Right lobe of liver (tissue), 6 donors: ENCODE results near the gene DUSP22. TPM values are rescaled to one million over a fixed set of nuclear protein-coding genes. Genes with fewer than 3 reads are reported as not detected.

Experiments used
- ATAC-seq, 4 donors: fragments of 200-7000 bp; cut with Tn5 transposase; one replicate each; pipeline ENCODE4 v1.9.1; 2020; ENCODE audit warnings: mild to moderate bottlenecking in 4 of 4, moderate library complexity in 4 of 4
- DNase-seq, 3 donors: peaks; one replicate each; pipeline ENCODE4 v3.0.0-alpha.2; 2020
- H3K27ac ChIP-seq, 3 donors: fragments of 200-600 bp; one replicate each; pipeline ENCODE4 v1.8.0; 2022
- H3K27me3 ChIP-seq, 2 donors: fragments of 200-600 bp; one replicate each; pipeline ENCODE4 v1.8.0; 2022
- H3K36me3 ChIP-seq, 4 donors: fragments of 200-600 bp; sonication (generic) in 1 of 4; one replicate each; pipeline versions ENCODE4 v1.5.1 to v1.8.0; 2017 to 2022; ENCODE audit warnings: control low read depth in 1 of 4
- H3K4me1 ChIP-seq, 4 donors: fragments of 200-600 bp; sonication (generic) in 1 of 4; one replicate each; pipeline versions ENCODE4 v1.5.1 to v1.8.0; 2017 to 2022; ENCODE audit warnings: control low read depth in 1 of 4
- H3K4me3 ChIP-seq, 3 donors: fragments of 200-600 bp; one replicate each; pipeline ENCODE4 v1.8.0; 2022
- H3K9me3 ChIP-seq, 4 donors: fragments of 200-600 bp; sonication (generic) in 1 of 4; one replicate each; pipeline versions ENCODE4 v1.5.1 to v1.8.0; 2017 to 2022; ENCODE audit warnings: control low read depth in 1 of 4
- CTCF ChIP-seq, 4 donors: fragments of 200-600 bp in 3 of 4; fragments of 450-650 bp in 1 of 4; IDR thresholded peaks; one replicate each; pipeline versions ENCODE4 v1.5.1 to v1.8.0; 2016 to 2022; ENCODE audit warnings: antibody characterized with exemption in 4 of 4, mild to moderate bottlenecking in 2 of 4
- POLR2A ChIP-seq: fragments of 450-650 bp; IDR thresholded peaks from one replicate; pipeline ENCODE4 v1.6.1; 2017; ENCODE audit warnings: antibody characterized with exemption, mild to moderate bottlenecking
- WGBS: methylation state at CpG from one replicate; pipeline ENCODE4 v1.1.6; 2018; ENCODE audit warnings: low coverage, low lambda C conversion rate; ENCODE audit not compliant: insufficient coverage; ENCODE audit errors: missing lambda C conversion rate; 5-methylcytosine and 5-hydroxymethylcytosine counted together
- intact Hi-C, 2 donors: fragments of 100-400 bp; cut with DNase I; formaldehyde crosslinking; loops; one replicate each; pipeline versions ENCODE4 v1.11.2 to v1.14.1; 2022
- total RNA-seq, 6 experiments: library from RNA; depleted of rRNA in 2 of 6; stranded (reverse); fragments of >200 nt in 2 of 6; fragmentation: NEBNext Ultra II Directional in 3 of 6; extraction: Animal tissue kit (Norgen Biotek cat#: 25700) in 3 of 6; gene quantifications; one replicate each; pipeline versions ENCODE4 v1.1.0 to v1.2.4, GENCODE V29; 2016 to 2023
- donor health status: DM: no; HTN: yes; CAD: no.
- donor health status: DM: no; HTN: no; CAD: no.
- donor health status: DM: no; HTN: no; CAD: no.
- donor health status: DM: no; HTN: yes; CAD: no.
- donor health status: DM: no; HTN: yes; CAD: no.

DUSP22 gene
- total RNA-seq, 6 experiments from 2014 or later = 20.6 to 24.8 (median 21.3) TPM

GRCh38 chr6:318243-318890, 26.1 kb downstream of the DUSP22 start:
- Histone ChIP-seq H3K27me3 (no peaks in the 10 kb centered on the region), H3K27ac (no peak overlapping the region), H3K36me3 (no peaks in the 10 kb centered on the region), H3K9me3 (no peaks in the 10 kb centered on the region), H3K4me3 (no peak overlapping the region), H3K4me1 (peaks cover 0 to 14% (median 0%) of the 10 kb centered on the region in 4 donors)
- TF ChIP-seq POLR2A = no peak
- no peak for TF ChIP-seq CTCF (IDR thresholded peaks at IDR 0.05)
- intact Hi-C loops = no loop called here
- WGBS = 64% methylated on average over 4 of the region's 4 CpGs
- ATAC-seq (no peak), DNase-seq (no peak)

- TF ChIP-seq CTCF (IDR thresholded peaks at IDR 0.05) = no peak
- TF ChIP-seq POLR2A = no peak
- Histone ChIP-seq H3K4me3 (no peak overlapping the region), H3K36me3 (no peaks in the 10 kb centered on the region), H3K9me3 (no peaks in the 10 kb centered on the region), H3K27me3 (no peaks in the 10 kb centered on the region), H3K27ac (no peak overlapping the region), H3K4me1 (peaks cover 0 to 10% (median 0%) of the 10 kb centered on the region in 4 donors)
- ATAC-seq (no peak), DNase-seq (no peak)
- WGBS = 69% methylated on average over 14 of the region's 14 CpGs
- intact Hi-C loops = no loop called here
Measured at GRCh38 chr6:319177-320131, 27.2 kb downstream of the DUSP22 start.

GRCh38 chr6:320351-321157, 28.3 kb downstream of the DUSP22 start:
- intact Hi-C loops = no loop called here
- no peak overlapping the region for H3K27ac ChIP-seq
- peaks cover 0 to 10% (median 0%) of the 10 kb centered on the region in 4 donors for H3K4me1 ChIP-seq
- no peaks in the 10 kb centered on the region for H3K9me3 ChIP-seq
- ATAC-seq = no peak
- TF ChIP-seq POLR2A = no peak
- TF ChIP-seq CTCF (IDR thresholded peaks at IDR 0.05) = no peak
- H3K27me3 ChIP-seq = no peaks in the 10 kb centered on the region
- H3K4me3 ChIP-seq = no peak overlapping the region
- no peak for DNase-seq
- WGBS = 79% methylated on average over 13 of the region's 13 CpGs
- no peaks in the 10 kb centered on the region for H3K36me3 ChIP-seq

GRCh38 chr6:321158-321438, 28.8 kb downstream of the DUSP22 start:
- no peaks in the 10 kb centered on the region for H3K27me3 ChIP-seq
- no peaks in the 10 kb centered on the region for H3K36me3 ChIP-seq
- DNase-seq (no peak), ATAC-seq (no peak)
- H3K4me1 ChIP-seq = peaks cover 0 to 10% (median 0%) of the 10 kb centered on the region in 4 donors
- no peak overlapping the region for H3K27ac ChIP-seq
- 52% methylated on average over 1 of the region's 1 CpG for WGBS
- H3K4me3 ChIP-seq = no peak overlapping the region
- intact Hi-C loops = no loop called here
- TF ChIP-seq POLR2A (no peak), CTCF (IDR thresholded peaks at IDR 0.05) (no peak)
- H3K9me3 ChIP-seq = no peaks in the 10 kb centered on the region
